HEK293 (cell line): ENCODE measurements around the gene TMEM51.

Experiments
- CTCF ChIA-PET: fragments of 350-600 bp; formaldehyde crosslinking; extraction: SDS; loops from one replicate; lab custom pipeline; 2021; ENCODE audit warnings: antibody characterized with exemption; lab: Yijun Ruan, JAX
- POLR2A ChIA-PET: fragments of 300-600 bp; formaldehyde crosslinking; extraction: SDS; loops from one replicate; lab custom pipeline; 2020; ENCODE audit warnings: antibody characterized with exemption, inconsistent platforms; lab: Yijun Ruan, JAX
- H3K27ac ChIP-seq: fragments of 200-500 bp; sonication (Bioruptor generic); 2 replicates; pipeline ENCODE4 v1.5.1; 2014; ENCODE audit warnings: low read depth, low read length, control low read depth, inconsistent platforms; ENCODE audit errors: extremely low read depth
- H3K36me3 ChIP-seq, 2 experiments: fragments of 200-500 bp in 1 of 2; sonication (Bioruptor generic) in 1 of 2; 1 replicate in 1 of 2; 2 replicates in 1 of 2; pipeline ENCODE4 v1.5.1; 2014 to 2017; ENCODE audit warnings: inconsistent platforms in 2 of 2, low read length in 2 of 2; ENCODE audit not compliant: control insufficient read depth in 2 of 2, insufficient read depth in 1 of 2
- H3K4me1 ChIP-seq: fragments of 200-500 bp; sonication (Bioruptor generic); 2 replicates; pipeline ENCODE4 v1.5.1; 2014; ENCODE audit warnings: mild to moderate bottlenecking, low read length, inconsistent platforms; ENCODE audit not compliant: control insufficient read depth, insufficient read depth
- H3K4me3 ChIP-seq: 2 replicates; pipeline ENCODE4 v1.5.1; 2011; ENCODE audit warnings: low read depth, mild to moderate bottlenecking, control low read depth, low read length, moderate library complexity
- H3K9me3 ChIP-seq: fragments of 200-500 bp; sonication (Bioruptor generic); 2 replicates; pipeline ENCODE4 v1.5.1; 2014; ENCODE audit warnings: low read depth, low read length, inconsistent platforms; ENCODE audit not compliant: control insufficient read depth, insufficient read depth
- BCL11A ChIP-seq: fragments of 450-650 bp; formaldehyde crosslinking; IDR thresholded peaks from 2 replicates; pipeline ENCODE4 v1.5.1; 2016; ENCODE audit warnings: low read depth, missing biosample characterization, missing genetic modification characterization
- ELK4 ChIP-seq: IDR thresholded peaks from 2 replicates; pipeline ENCODE4 v1.6.1; 2011; ENCODE audit warnings: mild to moderate bottlenecking, low read depth, low read length, borderline replicate concordance
- FEZF1 ChIP-seq: fragments of 450-650 bp; formaldehyde crosslinking; IDR thresholded peaks from 2 replicates; pipeline ENCODE4 v1.5.1; 2016; ENCODE audit warnings: missing biosample characterization, missing genetic modification characterization
- GLIS1 ChIP-seq: fragments of 450-650 bp; formaldehyde crosslinking; IDR thresholded peaks from 2 replicates; pipeline ENCODE4 v1.5.1; 2016; ENCODE audit warnings: missing biosample characterization, missing genetic modification characterization
- KLF1 ChIP-seq: fragments of 450-650 bp; formaldehyde crosslinking; IDR thresholded peaks from 2 replicates; pipeline ENCODE4 v1.5.1; 2016; ENCODE audit warnings: missing biosample characterization, missing genetic modification characterization
- KLF10 ChIP-seq: fragments of 450-650 bp; IDR thresholded peaks from 2 replicates; pipeline ENCODE4 v1.5.1; 2018; ENCODE audit warnings: missing biosample characterization, mild to moderate bottlenecking, missing genetic modification characterization
- PATZ1 ChIP-seq: fragments of 450-650 bp; formaldehyde crosslinking; IDR thresholded peaks from 2 replicates; pipeline ENCODE4 v1.5.1; 2016; ENCODE audit warnings: missing biosample characterization, missing genetic modification characterization
- PRDM1 ChIP-seq: fragments of 450-650 bp; formaldehyde crosslinking; IDR thresholded peaks from 2 replicates; pipeline ENCODE4; 2016; ENCODE audit warnings: missing biosample characterization, missing genetic modification characterization
- PRDM6 ChIP-seq: fragments of 450-650 bp; formaldehyde crosslinking; IDR thresholded peaks from 2 replicates; pipeline ENCODE4 v1.5.1; 2017; ENCODE audit warnings: missing biosample characterization, missing genetic modification characterization
- ZBTB17 ChIP-seq: fragments of 450-650 bp; formaldehyde crosslinking; IDR thresholded peaks from 2 replicates; pipeline ENCODE4 v1.5.1; 2016; ENCODE audit warnings: missing biosample characterization, missing genetic modification characterization
- ZFHX2 ChIP-seq: fragments of 450-650 bp; formaldehyde crosslinking; conservative IDR thresholded peaks from 2 replicates; pipeline ENCODE4 v1.5.1; 2016; ENCODE audit warnings: missing biosample characterization, missing genetic modification characterization
- ZFP37 ChIP-seq: fragments of 450-650 bp; formaldehyde crosslinking; IDR thresholded peaks from 2 replicates; pipeline ENCODE4 v1.5.1; 2016; ENCODE audit warnings: missing biosample characterization, missing genetic modification characterization
- ZIC2 ChIP-seq: fragments of 450-650 bp; formaldehyde crosslinking; IDR thresholded peaks from 2 replicates; pipeline ENCODE4 v1.5.1; 2016; ENCODE audit warnings: missing biosample characterization, missing genetic modification characterization
- ZNF155 ChIP-seq: fragments of 450-650 bp; formaldehyde crosslinking; IDR thresholded peaks from 2 replicates; pipeline ENCODE4 v1.5.1; 2016; ENCODE audit warnings: missing biosample characterization, missing genetic modification characterization
- ZNF202 ChIP-seq: fragments of 450-650 bp; formaldehyde crosslinking; IDR thresholded peaks from 2 replicates; pipeline ENCODE4 v1.5.1; 2016; ENCODE audit warnings: missing biosample characterization, missing genetic modification characterization, borderline replicate concordance
- ZNF24 ChIP-seq: fragments of 450-650 bp; formaldehyde crosslinking; IDR thresholded peaks from 2 replicates; pipeline ENCODE4 v1.5.1; 2016; ENCODE audit warnings: missing biosample characterization, missing genetic modification characterization
- ZNF280C ChIP-seq: fragments of 450-650 bp; formaldehyde crosslinking; IDR thresholded peaks from 2 replicates; pipeline ENCODE4 v1.5.1; 2016; ENCODE audit warnings: missing biosample characterization, missing genetic modification characterization
- ZNF341 ChIP-seq: fragments of 450-650 bp; formaldehyde crosslinking; IDR thresholded peaks from 2 replicates; pipeline ENCODE4; 2016; ENCODE audit warnings: low read depth, missing biosample characterization, missing genetic modification characterization
- ZNF366 ChIP-seq: fragments of 450-650 bp; formaldehyde crosslinking; conservative IDR thresholded peaks from 2 replicates; pipeline ENCODE4 v1.5.1; 2016; ENCODE audit warnings: missing biosample characterization, missing genetic modification characterization
- ZNF426 ChIP-seq: fragments of 450-650 bp; formaldehyde crosslinking; IDR thresholded peaks from 2 replicates; pipeline ENCODE4 v1.5.1; 2017; ENCODE audit warnings: missing biosample characterization, missing genetic modification characterization, mild to moderate bottlenecking, inconsistent platforms, moderate library complexity
- ZNF529 ChIP-seq: fragments of 450-650 bp; formaldehyde crosslinking; IDR thresholded peaks from 2 replicates; pipeline ENCODE4 v1.5.1; 2017; ENCODE audit warnings: missing genetic modification characterization, missing biosample characterization; ENCODE audit not compliant: insufficient replicate concordance
- ZNF585B ChIP-seq: fragments of 450-650 bp; formaldehyde crosslinking; IDR thresholded peaks from 2 replicates; pipeline ENCODE4 v1.5.1; 2016; ENCODE audit warnings: missing biosample characterization, missing genetic modification characterization
- ZNF596 ChIP-seq: fragments of 450-650 bp; IDR thresholded peaks from 2 replicates; pipeline ENCODE4 v1.5.0; 2018; ENCODE audit warnings: missing biosample characterization, mild to moderate bottlenecking, missing genetic modification characterization, moderate library complexity
- ZNF645 ChIP-seq: fragments of 450-650 bp; formaldehyde crosslinking; IDR thresholded peaks from 2 replicates; pipeline ENCODE4; 2016; ENCODE audit warnings: missing biosample characterization, missing genetic modification characterization
- ZNF837 ChIP-seq: fragments of 450-650 bp; formaldehyde crosslinking; IDR thresholded peaks from 2 replicates; pipeline ENCODE4 v1.5.1; 2016; ENCODE audit warnings: missing biosample characterization, missing genetic modification characterization

TMEM51 gene

GRCh38 chr1:15172405-15173259 lies 19.1 kb downstream of the TMEM51 start:
- Histone ChIP-seq H3K36me3 (no peaks in the 10 kb centered on the region), H3K4me3 (no peak overlapping the region), H3K9me3 (no peaks in the 10 kb centered on the region), H3K27ac (no peak overlapping the region), H3K4me1 (0 out of 2 replicates have a peak, but pooled peaks cover 2% of the 10 kb centered on the region)
- POLR2A ChIA-PET = no interaction called here
- TF ChIP-seq ZNF366 = peak; percentile 96
- no peak for TF ChIP-seq ZFP37
- no peak for TF ChIP-seq ZNF341 (tag by site-specific recombination)
- peak; percentile 97 for TF ChIP-seq PRDM1 (tag by site-specific recombination)
- no peak for TF ChIP-seq ELK4
- TF ChIP-seq ZNF202 = no peak
- TF ChIP-seq, all 188 proteins: peak for 2
- CTCF ChIA-PET = no interaction called here

GRCh38 chr1:15173863-15174614 lies 20.5 kb downstream of the TMEM51 start:
- H3K36me3 ChIP-seq = no peaks in the 10 kb centered on the region
- no peaks in the 10 kb centered on the region for H3K9me3 ChIP-seq
- H3K4me3 ChIP-seq = no peak overlapping the region
- H3K4me1 ChIP-seq = 0 out of 2 replicates have a peak, but pooled peaks cover 2% of the 10 kb centered on the region
- POLR2A ChIA-PET = interaction anchor here (1.0 kb wide), 1 partner anchor 21 kb away, joined by 4 read pairs; the partner anchor contains the start of gene TMEM51
- CTCF ChIA-PET = no interaction called here
- no peak overlapping the region for H3K27ac ChIP-seq
- no peak for TF ChIP-seq ZNF24 (tag by site-specific recombination)
- TF ChIP-seq GLIS1 (tag by site-specific recombination) = 0 out of 2 replicates have a peak, but pooled peaks have one; percentile 6
- no peak for TF ChIP-seq KLF1 (tag by site-specific recombination)
- TF ChIP-seq ZNF645 (tag by site-specific recombination) = no peak
- TF ChIP-seq ZNF529 = no peak
- TF ChIP-seq ZBTB17 (tag by site-specific recombination) = peak; percentile 21; the same call in 1 of the 2 replicates
- peak; percentile 31; the same call in 1 of the 2 replicates for TF ChIP-seq KLF10 (tag by site-specific recombination)
- no peak for TF ChIP-seq ZNF837 (tag by site-specific recombination)
- no peak for TF ChIP-seq ZNF596
- peak; percentile 49 for TF ChIP-seq ZFHX2 (tag by site-specific recombination)
- TF ChIP-seq ZNF585B (tag by site-specific recombination) = no peak
- no peak for TF ChIP-seq ZNF155 (tag by site-specific recombination)
- TF ChIP-seq BCL11A = no peak
- TF ChIP-seq ZNF426 (tag by site-specific recombination) = no peak
- TF ChIP-seq ZIC2 (tag by site-specific recombination) = no peak
- TF ChIP-seq PATZ1 (tag by site-specific recombination) = peak; percentile 40; the same call in 1 of the 2 replicates
- TF ChIP-seq ZNF280C (tag by site-specific recombination) = no peak
- TF ChIP-seq PRDM6 (tag by site-specific recombination) = peak; percentile 13; the same call in 1 of the 2 replicates
- TF ChIP-seq FEZF1 (tag by site-specific recombination) = no peak
